SH-SY5Y (cell line): ENCODE data around the gene NNMT.

Experiments used
- GATA2 ChIP-seq: IDR thresholded peaks from 2 replicates; pipeline ENCODE4 v1.6.1; 2011; ENCODE audit warnings: mild to moderate bottlenecking, low read depth, low read length
- GATA3 ChIP-seq: IDR thresholded peaks from 2 replicates; pipeline ENCODE4 v1.6.1; 2011; ENCODE audit warnings: low read depth, mild to moderate bottlenecking, low read length, moderate library complexity

DNA sequence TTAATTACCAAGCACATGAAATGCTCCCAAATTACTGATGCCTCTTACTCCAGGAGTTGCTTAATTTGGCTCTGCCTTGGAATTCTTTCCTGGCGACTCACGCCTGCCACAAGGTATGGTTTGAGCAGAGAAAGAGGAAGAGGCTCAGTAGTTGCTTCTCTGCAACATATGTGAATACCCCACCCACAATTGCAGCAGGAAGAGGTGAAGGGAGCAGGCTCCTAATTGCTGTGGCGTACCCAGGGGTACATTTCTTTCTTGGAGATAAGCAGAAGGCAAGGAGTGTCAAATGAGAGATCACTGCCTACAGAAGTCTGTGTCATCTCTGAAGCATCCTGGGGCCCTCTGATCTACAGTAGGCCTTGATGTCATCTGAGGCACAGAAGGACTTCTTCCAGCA, 10.6 kb upstream of the NNMT start:
- TF ChIP-seq GATA3 (no peak), GATA2 (no peak)
